GM18508 (cell line): ENCODE results near the gene MORN1.

ENCODE experiments used
- ATAC-seq: cut with Tn5 transposase; IDR thresholded peaks from one replicate; pipeline ENCODE4 v1.9.1; 2021; ENCODE audit warnings: moderate number of reproducible peaks; ENCODE audit not compliant: insufficient read depth, unreplicated experiment

Gene MORN1

DNA sequence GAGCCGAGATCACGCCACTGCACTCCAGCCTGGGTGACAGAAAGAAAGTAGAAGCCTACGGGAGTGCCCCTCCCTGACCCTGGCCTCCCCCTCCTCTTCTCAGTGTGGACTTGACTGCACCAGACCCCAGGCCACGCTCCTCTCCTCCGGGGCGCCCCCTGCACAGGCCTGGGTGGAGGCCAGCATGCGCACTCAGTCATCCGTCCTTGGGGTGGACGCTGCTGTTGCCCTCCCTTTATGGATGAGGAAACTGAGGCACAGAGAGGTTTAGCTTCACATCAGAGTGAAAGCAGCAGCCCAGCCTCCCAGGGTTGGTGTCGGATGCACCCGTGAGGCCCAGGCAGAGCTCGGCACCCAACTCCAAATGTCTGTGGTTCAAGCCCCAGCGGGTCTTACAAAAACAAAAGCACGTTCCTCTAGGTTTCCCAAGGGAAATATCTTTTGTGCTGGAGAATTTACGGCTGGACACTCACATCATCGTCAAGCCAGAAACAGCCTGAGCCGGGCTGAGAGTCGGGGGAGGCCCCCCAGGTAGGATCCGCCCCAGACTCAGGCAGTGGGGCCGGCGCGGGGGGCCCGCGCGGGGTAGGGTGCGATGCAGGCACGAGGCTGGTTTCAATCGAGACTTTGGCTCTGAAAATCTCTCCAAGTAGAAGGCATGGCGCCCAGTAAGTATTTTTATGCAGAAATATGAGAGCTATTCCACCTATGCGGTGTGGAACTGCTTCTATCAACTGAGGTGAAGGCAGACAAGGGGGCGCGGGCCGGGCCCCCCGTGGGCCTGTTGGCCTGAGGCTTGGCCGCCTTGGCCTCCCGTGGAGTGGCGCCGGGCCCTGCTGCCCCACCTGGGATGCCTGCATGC is 36.6 kb downstream of the MORN1 start:
- no peak for ATAC-seq

DNA sequence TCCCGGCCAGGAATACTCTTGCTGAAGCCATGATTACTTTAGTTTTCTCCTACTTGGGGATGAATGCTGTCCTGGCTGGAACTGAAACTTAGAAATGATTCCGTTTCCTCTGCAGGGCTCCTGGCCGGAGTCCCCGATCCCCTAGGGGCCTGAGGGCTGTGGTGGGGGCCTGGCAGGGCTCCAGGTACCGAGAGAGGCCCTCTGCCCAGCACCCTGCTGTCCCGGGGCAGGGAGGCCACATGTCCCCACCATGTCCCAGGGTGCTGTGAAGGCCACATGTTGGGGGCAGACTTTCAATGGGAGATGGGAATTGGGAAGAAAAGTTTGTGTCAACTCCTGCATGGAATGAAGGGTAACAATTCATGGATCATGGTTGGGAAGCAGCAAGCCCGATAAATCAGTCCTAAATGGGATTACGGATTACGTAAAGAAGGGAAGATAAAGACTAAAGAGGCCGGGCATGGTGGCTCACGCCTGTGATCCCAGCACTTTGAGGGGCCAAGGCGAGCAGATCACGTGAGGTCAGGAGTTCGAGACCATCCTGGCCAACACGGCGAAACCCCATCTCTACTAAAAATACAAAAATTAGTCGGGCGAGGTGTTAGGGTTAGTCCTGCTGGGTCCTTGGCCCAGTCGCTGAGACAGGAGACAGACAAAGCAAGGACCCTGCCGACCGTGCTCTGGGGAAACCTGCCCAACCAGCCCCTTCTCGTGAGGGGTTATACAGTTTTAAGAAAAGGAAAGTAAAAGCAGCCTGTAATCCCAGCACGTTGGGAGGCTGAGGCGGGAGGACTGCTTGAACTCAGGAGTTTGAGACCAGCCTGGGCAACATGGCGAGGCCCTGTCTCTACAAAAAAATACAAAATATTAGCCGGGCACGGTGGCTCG is 37.6 kb downstream of the MORN1 start:
- no peak for ATAC-seq

DNA sequence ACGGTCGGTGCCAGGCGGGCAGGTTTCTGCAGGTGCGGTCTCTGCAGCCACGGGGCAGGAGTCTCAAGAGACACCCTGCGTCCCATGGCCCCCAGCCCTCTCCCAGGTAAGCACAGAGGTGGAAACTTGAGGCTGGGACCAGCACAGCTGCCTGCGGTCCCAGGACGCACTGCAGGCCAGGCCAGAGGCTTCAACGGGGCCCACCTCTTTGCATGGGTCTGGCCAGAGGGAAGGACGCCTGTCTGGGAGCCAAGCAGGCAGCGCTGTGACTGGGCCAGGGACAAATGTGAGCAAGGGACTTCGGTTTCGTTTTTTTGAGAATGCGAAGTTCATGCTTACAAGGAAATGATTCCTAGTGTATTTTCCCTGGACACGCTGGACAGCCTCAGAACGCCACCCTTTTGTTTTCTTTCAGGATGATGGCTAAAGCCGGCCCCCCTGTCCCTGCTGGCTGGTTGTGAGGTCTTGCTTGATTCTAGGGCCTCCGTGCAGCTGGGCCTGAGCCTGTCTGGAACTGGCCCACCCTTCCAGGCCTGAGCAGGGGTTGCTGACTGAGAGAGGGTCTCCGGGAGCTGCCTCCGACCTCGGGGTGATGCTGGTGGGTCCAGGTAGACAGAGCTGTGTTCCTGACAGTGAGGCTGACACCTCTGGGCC is 38.3 kb downstream of the MORN1 start:
- no peak for ATAC-seq

DNA sequence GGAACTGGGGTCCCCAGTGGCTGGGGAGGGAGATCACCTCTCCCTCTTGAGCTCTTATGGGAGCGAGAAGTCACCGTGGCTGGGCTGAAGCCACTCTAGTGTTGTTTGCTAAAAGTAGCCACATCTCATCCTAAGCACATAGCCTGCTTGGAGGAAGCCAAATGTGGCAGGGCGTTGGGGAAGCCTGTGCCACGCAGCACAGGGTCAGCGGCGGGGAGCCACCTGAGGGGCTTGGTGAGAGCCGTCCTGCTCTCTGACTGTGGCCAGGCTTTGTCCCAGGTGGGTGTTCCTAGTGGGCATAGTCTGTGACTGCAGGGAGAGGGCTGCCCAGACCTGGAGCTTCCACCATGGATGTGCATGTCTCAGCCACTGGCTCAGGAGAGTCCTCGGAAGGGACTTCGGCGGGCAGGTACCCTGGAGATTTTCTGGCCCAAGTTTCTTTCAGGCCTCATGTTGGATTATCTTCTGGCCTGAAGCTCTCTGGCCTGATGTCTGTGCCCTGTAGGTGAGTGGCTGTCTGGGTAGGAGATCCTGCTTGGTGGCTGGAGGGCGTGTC is 38.9 kb downstream of the MORN1 start:
- no peak for ATAC-seq

DNA sequence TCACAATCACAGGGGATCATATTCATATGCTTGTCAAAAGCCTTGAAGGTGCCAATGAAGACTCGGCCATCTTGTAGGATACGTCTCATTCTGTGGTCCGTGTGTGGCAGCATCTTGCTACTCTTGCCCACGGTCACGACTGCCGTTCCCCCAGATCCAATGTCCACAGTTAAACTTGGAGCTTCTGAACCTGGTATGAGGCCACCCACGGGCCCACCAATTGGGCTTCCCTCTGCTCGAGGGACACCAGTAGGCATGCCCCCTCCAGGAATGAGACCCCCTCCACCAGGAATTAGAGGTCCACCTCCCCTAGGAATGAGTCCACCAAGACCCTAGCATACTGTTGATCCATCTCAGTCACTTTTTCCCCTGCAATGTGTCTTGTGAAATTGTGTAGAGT is 39.6 kb downstream of the MORN1 start:
- no peak for ATAC-seq

DNA sequence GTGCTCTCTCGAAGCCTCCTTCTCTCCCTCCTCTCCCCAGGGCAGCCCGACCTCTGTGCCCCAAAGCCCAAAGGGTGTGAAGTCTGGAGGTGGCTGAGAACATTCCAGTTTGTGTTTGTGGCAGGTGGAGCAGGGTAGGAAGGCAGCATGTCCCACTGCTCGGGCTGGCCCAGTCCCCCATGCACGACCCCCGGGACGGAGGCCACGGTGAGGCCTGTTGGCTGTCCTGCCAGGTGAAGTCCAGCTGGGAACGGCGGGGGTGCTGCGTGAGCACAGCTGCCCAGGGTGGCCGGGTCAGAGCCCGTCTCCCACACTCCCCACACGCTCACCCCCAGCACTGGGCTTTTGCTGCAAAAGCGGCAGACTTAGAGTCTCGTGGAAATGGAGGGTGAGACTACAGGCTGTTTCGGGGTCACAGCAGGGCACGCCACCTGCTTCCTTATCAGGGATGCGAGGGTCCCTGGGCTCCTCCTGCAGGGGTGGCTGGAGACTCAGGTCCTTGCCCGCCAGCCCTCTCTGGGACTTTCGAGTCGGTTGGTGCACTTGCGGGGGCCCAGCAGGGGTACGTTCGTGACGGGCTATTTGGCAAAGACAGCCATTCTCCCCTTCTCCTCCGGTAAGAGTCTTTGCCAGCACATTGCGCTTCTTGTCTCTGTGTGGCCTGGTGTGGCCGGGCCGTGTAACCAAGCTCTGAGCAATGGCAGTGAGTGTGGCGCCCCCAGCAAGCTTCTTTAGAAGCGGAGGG is 40.3 kb downstream of the MORN1 start:
- no peak for ATAC-seq

DNA sequence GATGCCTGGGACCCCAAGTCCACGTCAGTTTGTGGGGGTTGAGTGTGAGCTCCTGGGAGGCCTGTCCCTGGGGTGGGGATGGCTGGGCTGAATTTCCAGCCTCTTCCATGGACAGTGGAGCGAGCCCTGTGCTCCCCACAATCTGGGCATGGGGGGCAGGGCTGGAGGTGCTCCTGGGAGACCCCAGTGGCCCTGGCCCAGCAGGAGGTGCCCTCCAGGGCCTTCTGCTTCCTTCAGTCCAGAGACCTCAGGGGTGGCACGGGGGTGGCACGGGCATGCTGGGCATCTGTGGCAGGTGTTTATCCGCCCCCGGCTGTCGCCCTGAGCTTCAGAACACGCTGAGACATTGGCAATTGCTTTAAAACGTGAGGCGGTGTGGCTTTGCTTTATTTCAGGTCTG is 40.9 kb downstream of the MORN1 start:
- ATAC-seq: no peak

DNA sequence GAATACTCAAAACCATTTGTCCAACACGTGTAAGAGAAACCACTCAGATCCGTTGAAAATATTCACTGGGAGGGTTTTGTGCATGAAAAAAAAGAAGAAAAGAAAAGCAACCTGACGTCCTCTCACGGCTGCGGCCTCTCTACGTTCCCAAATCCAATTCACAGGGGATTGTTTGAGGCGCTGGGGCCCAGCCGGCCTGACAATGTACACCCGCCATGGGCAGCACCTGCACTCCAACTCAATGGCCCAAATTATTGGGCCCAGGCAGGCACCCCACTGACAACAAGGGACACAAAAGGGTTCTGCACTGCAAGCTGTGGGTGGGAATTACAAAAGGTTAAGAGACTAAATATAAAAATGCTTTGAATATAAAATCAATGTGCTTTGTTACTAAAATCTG is 41.5 kb downstream of the MORN1 start:
- no peak for ATAC-seq

DNA sequence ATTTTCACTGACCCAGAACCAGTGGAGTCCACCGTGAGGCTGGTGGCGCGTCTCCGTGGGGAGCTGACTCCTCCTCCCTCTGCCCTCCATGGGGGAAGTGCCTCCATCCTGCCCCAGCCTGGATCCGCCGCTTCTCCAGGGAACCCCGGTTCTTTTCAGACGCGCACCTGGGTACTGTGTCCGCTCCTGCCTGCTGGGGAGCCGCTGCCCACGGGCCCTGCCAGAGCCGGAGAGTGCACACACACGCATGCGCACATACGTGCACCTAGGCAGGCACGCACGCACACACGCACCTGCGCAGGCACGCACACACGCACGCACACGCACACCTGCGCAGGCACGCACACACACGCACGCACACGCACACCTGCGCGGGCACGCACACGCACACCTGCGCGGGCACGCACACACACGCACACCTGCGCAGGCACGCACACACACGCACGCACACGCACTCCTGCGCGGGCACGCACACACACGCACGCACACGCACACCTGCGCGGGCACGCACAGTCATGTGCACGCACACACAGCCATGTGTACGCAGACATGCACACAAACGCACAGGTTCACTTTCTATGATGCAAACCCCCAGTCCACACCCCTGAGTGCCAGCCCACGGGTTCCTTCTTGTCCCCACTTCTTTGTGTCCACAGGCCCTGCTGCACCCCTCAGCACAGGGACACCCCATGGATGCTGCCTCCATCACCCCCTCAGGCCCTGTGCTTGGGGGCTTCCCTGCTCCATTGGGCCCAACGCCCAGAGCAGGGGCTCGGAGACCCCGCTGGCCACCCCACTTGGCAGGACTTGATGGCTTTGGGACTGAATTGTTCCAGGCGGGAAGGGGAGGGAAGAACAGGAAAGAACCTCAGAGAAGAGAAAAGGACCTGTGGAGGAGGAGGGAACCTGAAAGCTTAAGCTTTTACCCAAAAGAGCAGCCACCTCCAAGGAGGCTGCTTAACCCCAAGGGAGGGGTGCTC is 42.7 kb downstream of the MORN1 start:
- ATAC-seq: no peak

DNA sequence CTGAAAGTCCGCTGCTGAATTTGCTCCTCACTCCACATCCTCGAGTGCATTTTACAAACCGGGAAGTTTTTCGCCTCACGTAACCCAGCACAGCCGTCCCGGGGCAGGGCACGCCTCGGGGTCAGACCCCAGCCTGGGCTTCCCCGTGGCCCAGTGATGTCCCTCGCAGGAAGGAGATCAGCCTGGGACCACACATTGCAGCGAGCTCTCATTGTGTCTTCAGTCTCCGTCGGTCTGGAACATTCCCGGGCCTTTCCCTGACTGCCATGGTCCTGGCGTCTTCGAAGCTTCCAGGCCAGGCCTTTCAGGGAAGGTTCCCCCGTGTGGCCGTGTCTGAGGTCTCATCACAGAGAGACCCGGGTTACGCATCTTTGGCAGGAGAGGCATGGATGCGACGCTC is 43.5 kb downstream of the MORN1 start:
- no peak for ATAC-seq

DNA sequence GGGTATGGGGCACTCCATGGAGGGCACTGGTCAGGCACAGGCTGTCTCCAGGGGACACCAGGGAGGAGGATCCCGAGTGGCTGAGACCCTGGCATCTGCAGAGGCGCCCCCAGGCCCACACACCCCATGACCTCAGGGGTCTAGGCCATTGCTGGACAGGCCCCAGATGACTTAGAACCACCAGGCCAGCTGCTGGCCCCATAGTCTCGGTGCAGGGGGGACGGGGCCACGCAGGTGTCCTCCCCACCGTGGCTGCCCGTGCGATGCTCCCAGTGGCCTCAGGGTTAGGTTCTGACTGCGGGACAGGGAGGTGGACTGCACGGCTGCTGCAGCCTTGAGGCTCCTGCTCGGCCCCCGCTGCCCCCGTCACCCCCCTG is 44.0 kb downstream of the MORN1 start:
- ATAC-seq: no peak

DNA sequence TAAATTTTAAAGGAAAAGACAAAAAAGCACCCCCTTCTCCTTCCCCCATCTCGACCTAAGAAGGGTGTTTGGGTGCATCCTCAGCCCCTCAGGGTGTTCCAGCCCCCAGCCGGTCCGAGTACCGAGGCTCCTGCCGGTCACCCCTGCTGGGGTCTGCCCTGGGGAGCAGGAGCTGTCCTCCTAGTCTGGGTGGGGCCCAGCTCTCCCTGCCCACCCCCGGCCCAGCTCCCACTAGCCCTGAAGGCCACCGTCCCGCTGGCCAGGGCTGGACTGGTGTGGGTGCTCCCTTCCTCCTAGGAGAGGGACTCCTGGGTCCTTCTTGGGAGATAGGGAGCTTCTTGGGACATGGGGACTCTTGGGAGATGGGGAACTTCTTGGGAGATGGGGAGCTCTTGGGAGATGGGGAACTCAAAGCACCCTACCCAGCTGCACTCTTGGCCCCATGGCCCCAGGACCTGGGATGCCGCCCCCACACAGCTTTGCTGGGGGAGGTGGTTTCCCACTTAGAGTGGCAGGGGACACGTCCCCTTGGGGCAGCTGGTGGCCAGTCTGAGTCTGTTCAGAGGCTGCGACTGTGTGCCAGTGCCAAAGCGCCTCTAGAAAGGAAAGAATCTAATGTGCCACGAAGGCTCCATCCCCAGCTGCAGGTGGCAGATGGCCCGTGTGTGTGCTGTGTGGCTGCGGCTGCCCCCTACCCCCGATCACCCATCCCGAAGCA is 44.5 kb downstream of the MORN1 start:
- ATAC-seq: no peak

DNA sequence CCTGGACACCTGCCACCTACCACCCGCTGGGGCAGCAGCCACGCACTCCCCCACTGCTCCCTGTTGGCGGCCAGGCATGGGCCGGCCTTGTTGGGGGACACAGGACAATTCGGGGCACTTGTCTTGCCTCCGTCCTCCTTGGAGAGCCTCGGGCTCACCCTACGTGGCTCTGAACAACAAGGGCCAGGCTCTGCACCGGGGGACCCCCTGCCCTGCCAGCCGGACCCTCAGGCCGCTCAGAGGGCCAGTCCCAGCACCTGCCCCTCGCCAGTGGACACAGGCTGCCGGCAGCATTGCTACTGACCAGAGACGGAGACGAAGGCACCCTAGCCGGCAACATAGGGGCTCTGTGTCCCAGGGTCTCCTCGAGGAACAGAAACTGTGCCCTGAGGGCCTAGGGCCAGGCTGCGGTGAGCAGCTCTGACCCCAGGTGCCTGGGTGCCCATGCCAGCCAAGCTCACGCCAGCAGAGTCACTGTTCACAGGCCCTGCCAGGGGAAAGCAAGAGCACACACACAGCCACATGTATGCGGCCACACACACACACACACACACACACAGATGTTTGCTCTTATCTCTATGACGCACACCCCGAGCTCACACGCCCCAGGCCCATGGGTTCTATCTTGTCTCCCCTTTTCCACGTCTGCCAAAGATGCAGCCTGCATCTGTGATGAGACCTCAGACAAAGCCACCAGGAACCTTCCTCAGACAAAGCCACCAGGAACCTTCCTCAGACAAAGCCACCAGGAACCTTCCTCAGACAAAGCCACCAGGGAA is 45.9 kb downstream of the MORN1 start:
- no peak for ATAC-seq

DNA sequence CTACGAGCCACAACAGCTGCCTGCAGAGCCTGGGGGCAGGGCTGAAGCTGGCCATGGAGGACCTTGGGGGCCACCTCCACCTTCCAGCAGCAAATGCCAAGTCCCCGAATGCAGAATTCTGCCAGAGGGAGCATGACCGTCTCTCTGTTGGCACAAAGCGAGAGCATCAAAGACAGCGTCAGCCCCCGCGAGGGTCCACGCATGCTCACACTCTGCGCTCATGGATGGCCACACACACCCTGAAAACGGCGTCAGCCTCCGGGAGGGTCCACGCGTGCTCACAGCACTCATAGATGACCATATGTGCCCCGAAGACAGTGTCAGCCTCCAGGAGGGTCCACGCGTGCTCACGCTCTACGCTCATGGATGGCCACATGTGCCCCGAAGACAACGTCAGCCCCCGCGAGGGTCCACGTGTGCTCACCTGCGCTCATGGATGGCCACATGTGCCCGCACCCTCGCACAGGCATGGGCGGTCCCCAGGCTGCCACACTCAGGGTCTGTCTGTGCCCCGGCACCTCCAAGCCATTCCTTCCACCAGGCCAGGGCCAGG is 46.5 kb downstream of the MORN1 start:
- ATAC-seq: no peak

DNA sequence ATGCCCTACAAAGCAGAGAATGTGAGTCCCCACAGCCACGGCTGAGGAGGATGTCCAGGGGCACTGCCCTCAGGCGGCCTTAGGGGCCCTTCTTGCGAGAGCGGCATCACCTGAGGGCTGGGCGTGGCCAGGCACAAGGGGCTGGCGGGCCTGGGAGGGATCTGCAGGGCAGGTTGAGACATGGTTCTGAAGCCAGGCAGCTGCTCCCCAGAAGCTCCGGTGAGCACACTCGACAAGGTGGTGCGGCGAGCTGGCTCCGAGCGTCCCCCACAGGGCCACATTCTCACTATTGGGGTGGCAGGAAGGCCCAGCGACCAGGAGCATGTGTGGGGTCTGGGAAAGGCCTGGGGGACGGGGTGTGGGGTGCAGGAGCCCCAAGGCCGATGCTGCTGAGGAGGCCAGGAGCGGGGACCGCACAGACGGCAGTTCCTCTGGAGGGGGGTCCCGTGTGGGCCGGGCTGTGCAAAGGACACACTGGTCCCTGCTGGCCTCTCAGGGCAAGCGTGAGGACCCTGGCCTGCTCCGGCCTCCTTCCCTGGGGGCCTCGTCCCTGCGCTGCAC is 47.2 kb downstream of the MORN1 start:
- no peak for ATAC-seq

DNA sequence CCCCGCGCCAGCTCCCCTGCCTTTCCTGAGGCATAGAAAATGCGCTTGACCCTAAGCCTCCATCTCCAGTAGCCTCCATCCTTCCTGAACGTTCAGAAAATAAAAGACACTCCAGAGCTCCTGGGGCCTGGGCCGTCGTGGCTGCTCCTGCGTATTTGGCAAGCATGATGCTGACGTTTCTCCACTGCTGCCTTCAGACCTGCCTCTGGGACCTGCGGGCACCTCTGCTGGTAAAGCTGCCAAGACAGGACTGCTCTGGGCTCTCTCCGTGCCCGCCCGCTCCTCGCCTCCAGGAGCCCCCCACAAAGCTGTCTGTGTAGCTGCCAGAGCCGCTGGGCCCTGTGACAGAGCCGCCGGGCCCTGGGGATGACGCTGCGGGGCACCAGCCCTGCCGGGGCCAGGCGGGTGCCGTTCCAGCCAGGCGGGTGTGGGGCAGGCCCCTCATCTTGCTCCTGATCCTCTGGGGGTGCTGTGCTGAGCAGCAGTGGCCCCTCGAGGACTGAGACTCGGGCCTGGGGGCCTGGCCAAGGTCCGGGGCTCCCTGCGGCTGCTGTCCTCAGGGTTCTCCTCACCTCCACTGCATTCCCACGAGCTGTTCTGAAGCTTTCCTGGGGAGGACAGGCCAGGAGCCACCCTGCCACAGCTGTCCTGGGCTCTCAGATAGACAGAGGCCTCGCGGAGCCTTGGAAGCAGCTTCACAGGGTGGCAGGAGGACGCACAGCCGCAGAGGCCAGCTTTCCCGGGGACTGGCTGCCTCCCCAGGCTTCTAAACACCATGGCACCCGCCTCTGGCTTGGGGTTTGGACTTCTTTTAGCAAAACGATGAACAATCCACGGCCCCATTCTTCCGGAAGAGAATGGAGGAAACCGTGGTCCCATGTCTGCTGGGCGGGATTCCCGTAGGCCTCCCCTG is 48.1 kb downstream of the MORN1 start:
- ATAC-seq: no peak
